ENCODE measurements around the gene SRRD. TPM values are rescaled to one million over a fixed set of nuclear protein-coding genes. Genes with fewer than 3 reads are reported as not detected.

SRRD gene
- total and polyA plus RNA-seq, 7 donors, result 25.4 to 51.2 (median 36.1) TPM

GRCh38 chr22:26448334-26448733, 35.3 kb upstream of the SRRD start:
- TF ChIP-seq CTCF (IDR thresholded peaks at IDR 0.05), result no peak
- intact Hi-C loops (cut with DNase I), result no loop called here
- Histone ChIP-seq H3K4me1 (no peaks in the 10 kb centered on the region), H3K9me3 (no peaks in the 10 kb centered on the region), H3K4me3 (no peak overlapping the region), H3K27ac (no peak overlapping the region), H3K27me3 (ENCODE audit: insufficient read depth in 3 of 3, low read length in 2 of 3) (no peaks in the 10 kb centered on the region), H3K36me3 (ENCODE audit: insufficient read depth in 1 of 2, low read depth in 1 of 2) (peaks cover 0 to 34% of the 10 kb centered on the region in 2 donors)
- no peak for ATAC-seq
- no peak for DNase-seq
- 73 to 78% (median 74%) methylated on average over 5 of the region's 5 CpGs for WGBS, 3 donors

GRCh38 chr22:26448941-26449340, 34.7 kb upstream of the SRRD start:
- no peak for ATAC-seq
- Histone ChIP-seq H3K4me1 (no peaks in the 10 kb centered on the region), H3K9me3 (no peaks in the 10 kb centered on the region), H3K27me3 (ENCODE audit: insufficient read depth in 3 of 3, low read length in 2 of 3) (no peaks in the 10 kb centered on the region), H3K27ac (no peak overlapping the region), H3K36me3 (ENCODE audit: insufficient read depth in 1 of 2, low read depth in 1 of 2) (peaks cover 0 to 40% of the 10 kb centered on the region in 2 donors), H3K4me3 (no peak overlapping the region)
- WGBS, 3 donors, result 80 to 88% (median 85%) methylated on average over 6 of the region's 6 CpGs
- intact Hi-C loops (cut with DNase I), result no loop called here
- no peak for DNase-seq
- TF ChIP-seq CTCF (IDR thresholded peaks at IDR 0.05), result no peak

GRCh38 chr22:26450453-26451185, 33.1 kb upstream of the SRRD start:
- Histone ChIP-seq H3K27ac (no peak overlapping the region), H3K36me3 (ENCODE audit: insufficient read depth in 1 of 2, low read depth in 1 of 2) (peaks cover 0 to 46% of the 10 kb centered on the region in 2 donors), H3K9me3 (no peaks in the 10 kb centered on the region), H3K4me3 (no peak overlapping the region), H3K27me3 (ENCODE audit: insufficient read depth in 3 of 3, low read length in 2 of 3) (no peaks in the 10 kb centered on the region), H3K4me1 (no peaks in the 10 kb centered on the region)
- intact Hi-C loops (cut with DNase I), result no loop called here
- 84 to 89% (median 84%) methylated on average over 9 of the region's 9 CpGs for WGBS, 3 donors
- no peak for TF ChIP-seq CTCF (IDR thresholded peaks at IDR 0.05)
- no peak for ATAC-seq
- no peak for DNase-seq

- Histone ChIP-seq H3K4me3 (no peak overlapping the region), H3K9me3 (no peaks in the 10 kb centered on the region), H3K4me1 (no peaks in the 10 kb centered on the region), H3K36me3 (ENCODE audit: insufficient read depth in 1 of 2, low read depth in 1 of 2) (peaks cover 0 to 64% of the 10 kb centered on the region in 2 donors), H3K27me3 (ENCODE audit: insufficient read depth in 3 of 3, low read length in 2 of 3) (no peaks in the 10 kb centered on the region), H3K27ac (no peak overlapping the region)
- ATAC-seq, result no peak
- intact Hi-C loops (cut with DNase I), result no loop called here
- TF ChIP-seq CTCF (IDR thresholded peaks at IDR 0.05), result no peak
- DNase-seq, result no peak
- 87 to 90% (median 87%) methylated on average over 23 of the region's 23 CpGs for WGBS, 3 donors
Measured at GRCh38 chr22:26452236-26453016, 31.3 kb upstream of the SRRD start.

Data from psoas muscle (tissue), 8 donors.